Measurements from ENCODE around the gene LHX8. TPM values are rescaled to one million over a fixed set of nuclear protein-coding genes. Genes with fewer than 3 reads are reported as not detected.

LHX8 gene
- total RNA-seq, 1 donor from 2014 or later, result not detected

GRCh38 chr1:75125161-75125726 is 8.9 kb upstream of the LHX8 start:
- H3K36me3 Mint-ChIP-seq (ENCODE audit: low read depth), result no peaks in the 10 kb centered on the region
- peaks cover 47% of the 10 kb centered on the region for H3K27me3 Mint-ChIP-seq (ENCODE audit: low read depth)
- no peak for DNase-seq (ENCODE audit: low spot score)
- H3K9me3 Mint-ChIP-seq (ENCODE audit: low read depth), result no peaks in the 10 kb centered on the region
- H3K4me3 Mint-ChIP-seq (ENCODE audit: unreplicated experiment), result no peak overlapping the region
- no peak for TF ChIP-seq CTCF (IDR thresholded peaks at IDR 0.05)
- peaks cover 3% of the 10 kb centered on the region for H3K4me1 Mint-ChIP-seq (ENCODE audit: low read depth)
- no peak overlapping the region for H3K27ac Mint-ChIP-seq (ENCODE audit: unreplicated experiment)

GRCh38 chr1:75126611-75127101 is 7.5 kb upstream of the LHX8 start:
- no peak overlapping the region for H3K27ac Mint-ChIP-seq (ENCODE audit: unreplicated experiment)
- no peak overlapping the region for H3K4me3 Mint-ChIP-seq (ENCODE audit: unreplicated experiment)
- H3K4me1 Mint-ChIP-seq (ENCODE audit: low read depth), result peaks cover 10% of the 10 kb centered on the region
- DNase-seq (ENCODE audit: low spot score), result no peak
- H3K9me3 Mint-ChIP-seq (ENCODE audit: low read depth), result no peaks in the 10 kb centered on the region
- H3K36me3 Mint-ChIP-seq (ENCODE audit: low read depth), result no peaks in the 10 kb centered on the region
- TF ChIP-seq CTCF (IDR thresholded peaks at IDR 0.05), result no peak
- H3K27me3 Mint-ChIP-seq (ENCODE audit: low read depth), result peaks cover 53% of the 10 kb centered on the region

GRCh38 chr1:75127916-75128717 is 6.1 kb upstream of the LHX8 start:
- H3K36me3 Mint-ChIP-seq (ENCODE audit: low read depth), result peaks cover 2% of the 10 kb centered on the region
- peaks cover 10% of the 10 kb centered on the region for H3K4me1 Mint-ChIP-seq (ENCODE audit: low read depth)
- peaks cover 64% of the 10 kb centered on the region for H3K27me3 Mint-ChIP-seq (ENCODE audit: low read depth)
- DNase-seq (ENCODE audit: low spot score), result no peak
- no peaks in the 10 kb centered on the region for H3K9me3 Mint-ChIP-seq (ENCODE audit: low read depth)
- no peak overlapping the region for H3K4me3 Mint-ChIP-seq (ENCODE audit: unreplicated experiment)
- TF ChIP-seq CTCF (IDR thresholded peaks at IDR 0.05), result no peak
- H3K27ac Mint-ChIP-seq (ENCODE audit: unreplicated experiment), result no peak overlapping the region

- no peak for DNase-seq (ENCODE audit: low spot score)
- H3K4me3 Mint-ChIP-seq (ENCODE audit: unreplicated experiment), result no peak overlapping the region
- H3K9me3 Mint-ChIP-seq (ENCODE audit: low read depth), result no peaks in the 10 kb centered on the region
- H3K27ac Mint-ChIP-seq (ENCODE audit: unreplicated experiment), result no peak overlapping the region
- peaks cover 19% of the 10 kb centered on the region for H3K4me1 Mint-ChIP-seq (ENCODE audit: low read depth)
- H3K36me3 Mint-ChIP-seq (ENCODE audit: low read depth), result peaks cover 3% of the 10 kb centered on the region
- H3K27me3 Mint-ChIP-seq (ENCODE audit: low read depth), result peaks cover 79% of the 10 kb centered on the region
- TF ChIP-seq CTCF (IDR thresholded peaks at IDR 0.05), result no peak
Observed at GRCh38 chr1:75129660-75129982, 4.6 kb upstream of the LHX8 start.

- no peak for DNase-seq (ENCODE audit: low spot score)
- Mint-ChIP-seq H3K27ac (ENCODE audit: unreplicated experiment) (no peak overlapping the region), H3K4me1 (ENCODE audit: low read depth) (peaks cover 24% of the 10 kb centered on the region), H3K27me3 (ENCODE audit: low read depth) (peaks cover 82% of the 10 kb centered on the region), H3K9me3 (ENCODE audit: low read depth) (no peaks in the 10 kb centered on the region), H3K4me3 (ENCODE audit: unreplicated experiment) (no peak overlapping the region), H3K36me3 (ENCODE audit: low read depth) (peaks cover 3% of the 10 kb centered on the region)
- no peak for TF ChIP-seq CTCF (IDR thresholded peaks at IDR 0.05)
Observed at GRCh38 chr1:75129983-75130789, 4.0 kb upstream of the LHX8 start.
